K562 (cell line): ENCODE measurements around the gene KCNS1. TPM values are rescaled to one million over a fixed set of nuclear protein-coding genes. Genes with fewer than 3 reads are reported as not detected.

Experiments used
- BACH1 ChIP-seq: fragments of 200-800 bp; sonication (Bioruptor generic); IDR thresholded peaks from 2 replicates; pipeline ENCODE4 v1.6.1; 2016; ENCODE audit warnings: missing genetic modification characterization, missing compliant biosample characterization
- CHD2 ChIP-seq: IDR thresholded peaks from 2 replicates; pipeline ENCODE4 v1.6.1; 2011; ENCODE audit warnings: low read depth, low read length
- E2F1 ChIP-seq: sonication (generic); formaldehyde crosslinking; IDR thresholded peaks from 2 replicates; pipeline ENCODE4 v1.8.1; 2023; ENCODE audit warnings: mild to moderate bottlenecking, missing genetic modification reagents, moderate library complexity
- EP300 ChIP-seq: IDR thresholded peaks from 2 replicates; pipeline ENCODE4 v1.6.1; 2012; ENCODE audit warnings: low read length, improper control_type of control experiment
- ETS1 ChIP-seq: conservative IDR thresholded peaks from 2 replicates; pipeline ENCODE4 v1.6.1; 2011; ENCODE audit warnings: low read depth, mild to moderate bottlenecking, low read length; ENCODE audit not compliant: control insufficient read depth
- GTF3C2 ChIP-seq: IDR thresholded peaks from 3 replicates; pipeline ENCODE4 v1.6.1; 2011; ENCODE audit warnings: borderline replicate concordance, mild to moderate bottlenecking, moderate library complexity; ENCODE audit not compliant: insufficient read length; ENCODE audit errors: extremely low read depth
- HMG20B ChIP-seq: fragments of 250-450 bp; sonication (Bioruptor Pico); IDR thresholded peaks from 2 replicates; pipeline ENCODE4 v1.5.0; 2021; ENCODE audit warnings: mild to moderate bottlenecking
- KAT7 ChIP-seq: sonication (generic); formaldehyde crosslinking; IDR thresholded peaks from 2 replicates; pipeline ENCODE4 v1.8.0; 2022; ENCODE audit warnings: missing genetic modification reagents, mild to moderate bottlenecking, borderline replicate concordance
- MITF ChIP-seq: IDR thresholded peaks from 2 replicates; pipeline ENCODE4 v1.6.1; 2014; ENCODE audit warnings: antibody characterized with exemption
- NFXL1 ChIP-seq: fragments of 450-650 bp; formaldehyde crosslinking; IDR thresholded peaks from 2 replicates; pipeline ENCODE4 v1.4.0; 2021; ENCODE audit warnings: mild to moderate bottlenecking
- POLR2AphosphoS5 ChIP-seq: IDR thresholded peaks from 2 replicates; pipeline ENCODE4 v1.6.1; 2011; ENCODE audit warnings: mild to moderate bottlenecking, low read depth, low read length, moderate library complexity; ENCODE audit not compliant: control insufficient read depth, insufficient read depth
- PRMT5 ChIP-seq: sonication (generic); formaldehyde crosslinking; IDR thresholded peaks from 2 replicates; pipeline ENCODE4 v1.5.0; 2020; ENCODE audit warnings: missing genetic modification reagents
- RBBP5 ChIP-seq: fragments of 200-600 bp; sonication (generic); IDR thresholded peaks from 2 replicates; pipeline ENCODE4 v1.6.1; 2012; ENCODE audit warnings: borderline replicate concordance, mild to moderate bottlenecking, low read length, control low read depth, inconsistent platforms; ENCODE audit not compliant: insufficient read depth, poor library complexity, severe bottlenecking
- RHOXF2B ChIP-seq: fragments of 250-450 bp; sonication (Bioruptor Pico); conservative IDR thresholded peaks from 2 replicates; pipeline ENCODE4 v1.5.1; 2021
- SMARCA4 ChIP-seq: fragments of 450-650 bp; IDR thresholded peaks from 2 replicates; pipeline ENCODE4 v1.6.1; 2016
- SMARCE1 ChIP-seq: fragments of 450-650 bp; IDR thresholded peaks from 2 replicates; pipeline ENCODE4 v1.7.1; 2016; ENCODE audit warnings: mild to moderate bottlenecking
- U2AF2 ChIP-seq: fragments of 200-400 bp; formaldehyde crosslinking; optimal IDR thresholded peaks from 2 replicates; pipeline ENCODE3; 2017; ENCODE audit warnings: low read depth, mild to moderate bottlenecking, low read length
- ZFP91 ChIP-seq: sonication (generic); formaldehyde crosslinking; IDR thresholded peaks from 2 replicates; pipeline ENCODE4 v1.8.0; 2022; ENCODE audit warnings: mild to moderate bottlenecking, missing genetic modification reagents
- ZNF282 ChIP-seq: sonication (generic); formaldehyde crosslinking; IDR thresholded peaks from 2 replicates; pipeline ENCODE4 v1.8.1; 2023; ENCODE audit warnings: missing genetic modification reagents
- ZNF584 ChIP-seq: fragments of 200-800 bp; sonication (Bioruptor generic); IDR thresholded peaks from 2 replicates; pipeline ENCODE4 v1.6.1; 2016; ENCODE audit warnings: low read depth, mild to moderate bottlenecking, missing genetic modification characterization, missing compliant biosample characterization
- polyA plus RNA-seq, 8 experiments: library from polyadenylated mRNA; depleted of rRNA in 4 of 8; stranded (reverse) in 5 of 8; unstranded in 3 of 8; fragments of >200 nt; fragmentation: Nextera tagmentation in 2 of 8; fragmentation: Illumina TruSeq in 1 of 8; extraction: Ambion mirVana in 2 of 8; extraction: Trizol in 1 of 8; gene quantifications; 2 replicates each; pipeline versions ENCODE4 v1.2.1 to v1.2.3, GENCODE V29; 2011 to 2014; ENCODE audit warnings: inconsistent platforms in 1 of 8, missing spikeins in 1 of 8
- total RNA-seq, 7 experiments: library from RNA; depleted of rRNA in 6 of 7; stranded (reverse); fragments of >200 nt in 6 of 7; fragmentation: Illumina TruSeq in 2 of 7; extraction: Trizol in 2 of 7; gene quantifications; 2 replicates each; pipeline versions ENCODE4 v1.2.1 to v1.2.3, GENCODE V29; 2011 to 2021; ENCODE audit warnings: low replicate concordance in 1 of 7

Gene KCNS1
- total and polyA plus RNA-seq, 9 of the 15 experiments (the other 6 are each of a cell fraction or from before 2014, with no cell fraction given) = not detected

GRCh38 chr20:45070932-45071632, 29.8 kb downstream of the KCNS1 start (continued):
- TF ChIP-seq GTF3C2 (no peak), E2F1 (CRISPR knock-in tag) (no peak), ZFP91 (CRISPR knock-in tag) (no peak), BACH1 (tag) (0 out of 2 replicates have a peak, but pooled peaks have one; percentile 57), KAT7 (CRISPR knock-in tag) (no peak), RBBP5 (no peak), CHD2 (no peak), SMARCA4 (peak; percentile 97), RHOXF2B (CRISPR knock-in tag) (no peak), HMG20B (no peak), SMARCE1 (peak; percentile 97), MITF (no peak), EP300 (peak; percentile 84), NFXL1 (CRISPR knock-in tag) (no peak), PRMT5 (CRISPR knock-in tag) (no peak), U2AF2 (no peak), ETS1 (no peak), POLR2AphosphoS5 (peak; percentile 34; the same call in 1 of the 2 replicates), ZNF282 (CRISPR knock-in tag) (no peak), ZNF584 (CRISPR knock-in tag) (0 out of 2 replicates have a peak, but pooled peaks have one; percentile 25)
